Caco-2 (cell line): ENCODE results near the gene HPX. TPM values are rescaled to one million over a fixed set of nuclear protein-coding genes. Genes with fewer than 3 reads are reported as not detected.

Source experiments
- BruUV-seq: library from RNA; stranded (reverse); fragments of 400-500 nt; replicated peaks from 2 replicates; lab custom pipeline; 2021; lab: Mats Ljungman, UMichigan
- CTCF ChIA-PET: fragments of 300-600 bp; sonication (Branson Sonifier 250); formaldehyde crosslinking; loops from one replicate; lab custom pipeline; 2022; ENCODE audit warnings: antibody characterized with exemption; lab: Charles Lee
- POLR2A ChIA-PET: fragments of 300-600 bp; sonication (Branson Sonifier 250); formaldehyde crosslinking; loops from one replicate; lab custom pipeline; 2022; ENCODE audit warnings: antibody characterized with exemption; lab: Charles Lee
- DNase-seq, 2 experiments: peaks; one replicate each; pipeline versions ENCODE4 v3.0.0 to v3.0.0-alpha.2; 2020 to 2022
- H3K27me3 ChIP-seq: replicated peaks from 2 replicates; pipeline ENCODE4 v1.6.0; 2011; ENCODE audit warnings: low read length; ENCODE audit not compliant: control insufficient read depth, insufficient read depth
- H3K36me3 ChIP-seq: 2 replicates; pipeline ENCODE4 v1.5.1; 2011; ENCODE audit warnings: low read length; ENCODE audit not compliant: control insufficient read depth, insufficient read depth
- H3K4me1 ChIP-seq: fragments of 250-450 bp; sonication (Bioruptor Pico); 2 replicates; pipeline ENCODE4 v1.5.1; 2020; ENCODE audit warnings: mild to moderate bottlenecking
- H3K4me3 ChIP-seq: 2 replicates; pipeline ENCODE4 v1.5.1; 2011; ENCODE audit warnings: low read depth, mild to moderate bottlenecking, control low read depth, low read length
- H3K9me3 ChIP-seq: fragments of 250-450 bp; sonication (Bioruptor Pico); 2 replicates; pipeline ENCODE4 v1.5.1; 2020; ENCODE audit warnings: mild to moderate bottlenecking, moderate library complexity
- H3K27ac Mint-ChIP-seq: one replicate; pipeline ENCODE4 v1.8.0; 2022; ENCODE audit warnings: mixed read lengths; ENCODE audit not compliant: unreplicated experiment
- H3K27me3 Mint-ChIP-seq: one replicate; pipeline ENCODE4 v1.8.0; 2022; ENCODE audit warnings: mixed read lengths; ENCODE audit not compliant: insufficient read depth, unreplicated experiment
- H3K36me3 Mint-ChIP-seq: one replicate; pipeline ENCODE4 v1.8.0; 2022; ENCODE audit warnings: mild to moderate bottlenecking, mixed read lengths; ENCODE audit not compliant: insufficient read depth, unreplicated experiment
- H3K4me1 Mint-ChIP-seq: one replicate; pipeline ENCODE4 v1.8.0; 2022; ENCODE audit warnings: low read depth, mixed read lengths; ENCODE audit not compliant: unreplicated experiment
- H3K4me3 Mint-ChIP-seq: one replicate; pipeline ENCODE4 v1.8.0; 2022; ENCODE audit warnings: mild to moderate bottlenecking, moderate library complexity, mixed read lengths; ENCODE audit not compliant: unreplicated experiment
- H3K9me3 Mint-ChIP-seq: one replicate; pipeline ENCODE4 v1.8.0; 2022; ENCODE audit warnings: mixed read lengths; ENCODE audit not compliant: unreplicated experiment
- intact Hi-C: fragments of 100-400 bp; cut with micrococcal nuclease; formaldehyde crosslinking; loops from one replicate; pipeline ENCODE4 v1.10.0; 2022; ENCODE audit not compliant: unreplicated experiment
- total RNA-seq: library from RNA; stranded (reverse); gene quantifications from 2 replicates; pipeline ENCODE4 v1.2.3, GENCODE V29; 2022
- TF ChIP-seq, protein P1 (sequence below), 2 experiments: fragments of 200-600 bp in 1 of 2; IDR thresholded peaks; 1 replicate in 1 of 2; 2 replicates in 1 of 2; pipeline versions ENCODE4 v1.5.1 to v1.8.0; 2011 to 2022; ENCODE audit warnings: antibody characterized with exemption in 1 of 2, control low read depth in 1 of 2, inconsistent platforms in 1 of 2, low read depth in 1 of 2, low read length in 1 of 2, mild to moderate bottlenecking in 1 of 2, moderate library complexity in 1 of 2; ENCODE audit not compliant: insufficient read depth in 1 of 2, severe bottlenecking in 1 of 2, unreplicated experiment in 1 of 2

The HPX gene
- total RNA-seq, 1 experiment from 2014 or later = 10.7 TPM

DNA sequence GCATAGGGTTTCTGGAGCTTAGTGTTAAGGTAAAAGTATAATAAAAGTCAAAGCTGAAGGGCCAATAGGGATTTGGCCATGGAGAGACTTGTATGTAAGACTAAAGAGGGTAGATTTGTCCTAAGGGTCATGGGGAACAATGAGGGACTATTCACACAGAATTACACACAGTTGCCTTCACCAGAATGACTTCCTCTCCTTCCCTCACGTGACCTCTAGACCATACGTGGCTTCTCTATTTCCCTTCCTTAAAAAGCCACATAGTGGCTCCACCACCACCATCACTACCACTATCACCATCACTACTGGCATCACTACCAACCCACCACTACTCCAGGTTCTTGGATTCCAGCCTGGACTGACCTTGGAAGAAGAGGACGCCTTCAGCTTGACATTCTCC, 2.8 kb downstream of the HPX start:
- no peak for DNase-seq
- no TSS peak for BruUV-seq
- Histone ChIP-seq H3K4me3 (no peak overlapping the region), H3K9me3 (no peaks in the 10 kb centered on the region), H3K27me3 (no peaks in the 10 kb centered on the region), H3K4me1 (peaks cover 41% of the 10 kb centered on the region), H3K36me3 (no peaks in the 10 kb centered on the region)
- Mint-ChIP-seq H3K4me3 (no peak overlapping the region), H3K27me3 (no peaks in the 10 kb centered on the region), H3K4me1 (peaks cover 15% of the 10 kb centered on the region), H3K36me3 (no peaks in the 10 kb centered on the region), H3K27ac (no peak overlapping the region), H3K9me3 (no peaks in the 10 kb centered on the region)
- TF ChIP-seq, protein P1, sequence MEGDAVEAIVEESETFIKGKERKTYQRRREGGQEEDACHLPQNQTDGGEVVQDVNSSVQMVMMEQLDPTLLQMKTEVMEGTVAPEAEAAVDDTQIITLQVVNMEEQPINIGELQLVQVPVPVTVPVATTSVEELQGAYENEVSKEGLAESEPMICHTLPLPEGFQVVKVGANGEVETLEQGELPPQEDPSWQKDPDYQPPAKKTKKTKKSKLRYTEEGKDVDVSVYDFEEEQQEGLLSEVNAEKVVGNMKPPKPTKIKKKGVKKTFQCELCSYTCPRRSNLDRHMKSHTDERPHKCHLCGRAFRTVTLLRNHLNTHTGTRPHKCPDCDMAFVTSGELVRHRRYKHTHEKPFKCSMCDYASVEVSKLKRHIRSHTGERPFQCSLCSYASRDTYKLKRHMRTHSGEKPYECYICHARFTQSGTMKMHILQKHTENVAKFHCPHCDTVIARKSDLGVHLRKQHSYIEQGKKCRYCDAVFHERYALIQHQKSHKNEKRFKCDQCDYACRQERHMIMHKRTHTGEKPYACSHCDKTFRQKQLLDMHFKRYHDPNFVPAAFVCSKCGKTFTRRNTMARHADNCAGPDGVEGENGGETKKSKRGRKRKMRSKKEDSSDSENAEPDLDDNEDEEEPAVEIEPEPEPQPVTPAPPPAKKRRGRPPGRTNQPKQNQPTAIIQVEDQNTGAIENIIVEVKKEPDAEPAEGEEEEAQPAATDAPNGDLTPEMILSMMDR (IDR thresholded peaks at IDR 0.05; ENCODE audit: insufficient read depth in 1 of 2, low read depth in 1 of 2, low read length in 1 of 2, severe bottlenecking in 1 of 2, unreplicated experiment in 1 of 2) = no peak
- intact Hi-C loops = no loop called here
- ChIA-PET CTCF (interaction anchor here (0.6 to 8.4 kb wide), 5 partner anchors 11 to 75 kb away, joined by 3 to 190 read pairs (median 7); no protein-coding TSS in a partner anchor), POLR2A (no interaction called here)

- H3K36me3 ChIP-seq = no peaks in the 10 kb centered on the region
- intact Hi-C loops = no loop called here
- CTCF ChIA-PET = interaction anchor here (0.6 to 2.3 kb wide), 4 partner anchors 8 to 58 kb away, joined by 3 to 11 read pairs (median 4); partner anchors contain the start of genes ARFIP2 and TIMM10B
Observed at GRCh38 chr11:6437423-6437822, 3.4 kb downstream of the HPX start.

GRCh38 chr11:6433998-6434660, 6.7 kb downstream of the HPX start:
- TF ChIP-seq, protein P1 (IDR thresholded peaks at IDR 0.05; ENCODE audit: insufficient read depth in 1 of 2, low read depth in 1 of 2, low read length in 1 of 2, severe bottlenecking in 1 of 2, unreplicated experiment in 1 of 2) = no peak
- intact Hi-C loops = no loop called here
- Mint-ChIP-seq H3K27me3 (no peaks in the 10 kb centered on the region), H3K4me3 (no peak overlapping the region), H3K4me1 (peaks cover 15% of the 10 kb centered on the region), H3K9me3 (no peaks in the 10 kb centered on the region), H3K27ac (no peak overlapping the region), H3K36me3 (no peaks in the 10 kb centered on the region)
- Histone ChIP-seq H3K4me3 (no peak overlapping the region), H3K36me3 (no peaks in the 10 kb centered on the region), H3K9me3 (no peaks in the 10 kb centered on the region), H3K4me1 (peaks cover 12% of the 10 kb centered on the region), H3K27me3 (no peaks in the 10 kb centered on the region)
- ChIA-PET CTCF (no interaction called here), POLR2A (no interaction called here)
- DNase-seq = no peak
- no TSS peak for BruUV-seq

More at GRCh38 chr11:6437423-6437822, 3.4 kb downstream of the HPX start:
- no peak overlapping the region for H3K4me3 Mint-ChIP-seq
- Histone ChIP-seq H3K4me3 (no peak overlapping the region), H3K4me1 (peaks cover 41% of the 10 kb centered on the region), H3K9me3 (no peaks in the 10 kb centered on the region), H3K27me3 (no peaks in the 10 kb centered on the region)
- H3K9me3 Mint-ChIP-seq = no peaks in the 10 kb centered on the region
- H3K27ac Mint-ChIP-seq = no peak overlapping the region
- TF ChIP-seq, protein P1 (IDR thresholded peaks at IDR 0.05; ENCODE audit: insufficient read depth in 1 of 2, low read depth in 1 of 2, low read length in 1 of 2, severe bottlenecking in 1 of 2, unreplicated experiment in 1 of 2) = no peak
- H3K4me1 Mint-ChIP-seq = peaks cover 15% of the 10 kb centered on the region
- no peak for DNase-seq
- no peaks in the 10 kb centered on the region for H3K27me3 Mint-ChIP-seq
- no TSS peak for BruUV-seq
- no peaks in the 10 kb centered on the region for H3K36me3 Mint-ChIP-seq
- POLR2A ChIA-PET = no interaction called here
